Endodermal cell (in vitro differentiated cells): ENCODE results near the gene TRDN. TPM values are rescaled to one million over a fixed set of nuclear protein-coding genes. Genes with fewer than 3 reads are reported as not detected.

Experiments
- DNase-seq: peaks from one replicate; pipeline ENCODE4 v3.0.0-alpha.2; 2017
- H3K27ac ChIP-seq: 2 replicates; pipeline ENCODE4 v1.5.1; 2013; ENCODE audit warnings: mild to moderate bottlenecking, low read depth, low read length, moderate library complexity
- H3K27me3 ChIP-seq: 2 replicates; pipeline ENCODE4 v1.6.1; 2013; ENCODE audit warnings: mild to moderate bottlenecking, low read length, moderate library complexity; ENCODE audit not compliant: insufficient read depth, control insufficient read depth, poor library complexity, severe bottlenecking
- H3K36me3 ChIP-seq: 2 replicates; pipeline ENCODE4 v1.7.0; 2013; ENCODE audit warnings: mild to moderate bottlenecking, low read length, moderate library complexity; ENCODE audit not compliant: control insufficient read depth, insufficient read depth
- H3K4me1 ChIP-seq: one replicate; pipeline ENCODE4 v1.7.0; 2013; ENCODE audit warnings: low read length; ENCODE audit not compliant: control insufficient read depth, insufficient read depth
- H3K4me3 ChIP-seq: 2 replicates; pipeline ENCODE4 v1.5.1; 2013; ENCODE audit warnings: mild to moderate bottlenecking, low read length, moderate library complexity
- H3K9ac ChIP-seq: 2 replicates; pipeline ENCODE4 v1.6.1; 2013; ENCODE audit warnings: mild to moderate bottlenecking, low read length, moderate library complexity; ENCODE audit not compliant: poor library complexity, severe bottlenecking; ENCODE audit errors: extremely low read depth
- H3K9me3 ChIP-seq: 2 replicates; pipeline ENCODE4 v1.6.1; 2013; ENCODE audit warnings: mild to moderate bottlenecking, low read length, moderate library complexity; ENCODE audit not compliant: control insufficient read depth
- H3K27ac Mint-ChIP-seq: 2 replicates; pipeline ENCODE4 v1.8.0; 2020; ENCODE audit warnings: mixed read lengths
- H3K27me3 Mint-ChIP-seq: 2 replicates; pipeline ENCODE4 v1.8.0; 2021; ENCODE audit warnings: mild to moderate bottlenecking, mixed read lengths; ENCODE audit not compliant: insufficient read depth
- H3K36me3 Mint-ChIP-seq: 2 replicates; pipeline ENCODE4 v1.8.0; 2020; ENCODE audit warnings: low read depth, mixed read lengths
- H3K4me1 Mint-ChIP-seq: 2 replicates; pipeline ENCODE4 v1.8.0; 2020; ENCODE audit warnings: mixed read lengths
- H3K4me3 Mint-ChIP-seq: 2 replicates; pipeline ENCODE4 v1.8.0; 2020; ENCODE audit warnings: mild to moderate bottlenecking, moderate library complexity, mixed read lengths
- H3K9me3 Mint-ChIP-seq: 2 replicates; pipeline ENCODE4 v1.8.0; 2020; ENCODE audit warnings: mild to moderate bottlenecking, mixed read lengths
- WGBS, 2 experiments: methylation state at CpG; one replicate each; pipeline versions ENCODE4 v1.1.5 to v1.1.7; 2013; ENCODE audit warnings: missing lambda C conversion rate in 2 of 2, mixed read lengths in 1 of 2; ENCODE audit not compliant: insufficient coverage in 1 of 2, insufficient read length in 1 of 2; 5-methylcytosine and 5-hydroxymethylcytosine counted together
- total RNA-seq, 2 donors: library from RNA; stranded (reverse); fragmentation: NEBNext Ultra II Directional in 1 of 2; extraction: Animal tissue kit (Norgen Biotek cat#: 25700) in 1 of 2; gene quantifications; 2 replicates in 1 of 2; 3 replicates in 1 of 2; pipeline ENCODE4 v1.2.1, GENCODE V29; 2021
- TF ChIP-seq, protein P1 (sequence below): fragments of 200-600 bp; sonication (generic); conservative IDR thresholded peaks from 2 replicates; pipeline ENCODE4 v1.5.0; 2021; ENCODE audit warnings: antibody characterized with exemption, mild to moderate bottlenecking

The TRDN gene
- total RNA-seq, 2 donors from 2014 or later = 74.4 to 136 TPM

DNA sequence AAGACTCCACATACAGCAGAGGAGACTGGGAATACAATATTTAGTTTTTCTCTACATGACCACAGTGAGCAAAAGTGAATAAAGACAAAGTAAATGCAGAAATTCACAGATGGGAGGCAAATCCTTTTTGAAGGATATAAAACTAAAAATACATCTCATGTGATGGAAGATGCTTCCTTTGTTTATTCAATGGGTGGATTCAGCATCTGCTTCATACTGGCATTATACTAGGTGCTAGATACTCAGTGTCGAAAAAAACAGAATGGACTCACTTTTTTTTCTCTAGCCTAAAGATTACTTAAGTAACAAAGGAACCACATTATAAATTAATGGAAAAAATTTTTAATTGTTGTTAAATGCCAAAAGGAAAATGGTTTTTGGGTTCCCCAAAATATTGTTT is 216.2 kb downstream of the TRDN start:
- WGBS, 2 experiments = 80% methylated on average over 1 of the region's 1 CpG; no CpG with 5 or more reads in 1 of the 2 experiments
- no peak for DNase-seq
- H3K27me3 Mint-ChIP-seq = peaks cover 2% of the 10 kb centered on the region
- Histone ChIP-seq H3K9ac (no peak overlapping the region), H3K9me3 (no peaks in the 10 kb centered on the region), H3K4me3 (no peak overlapping the region), H3K4me1 (no peaks in the 10 kb centered on the region), H3K27ac (no peak overlapping the region), H3K27me3 (no peaks in the 10 kb centered on the region), H3K36me3 (no peaks in the 10 kb centered on the region)
- H3K4me1 Mint-ChIP-seq = peaks cover 5% of the 10 kb centered on the region
- H3K9me3 Mint-ChIP-seq = no peaks in the 10 kb centered on the region
- no peak overlapping the region for H3K27ac Mint-ChIP-seq
- TF ChIP-seq, protein P1, sequence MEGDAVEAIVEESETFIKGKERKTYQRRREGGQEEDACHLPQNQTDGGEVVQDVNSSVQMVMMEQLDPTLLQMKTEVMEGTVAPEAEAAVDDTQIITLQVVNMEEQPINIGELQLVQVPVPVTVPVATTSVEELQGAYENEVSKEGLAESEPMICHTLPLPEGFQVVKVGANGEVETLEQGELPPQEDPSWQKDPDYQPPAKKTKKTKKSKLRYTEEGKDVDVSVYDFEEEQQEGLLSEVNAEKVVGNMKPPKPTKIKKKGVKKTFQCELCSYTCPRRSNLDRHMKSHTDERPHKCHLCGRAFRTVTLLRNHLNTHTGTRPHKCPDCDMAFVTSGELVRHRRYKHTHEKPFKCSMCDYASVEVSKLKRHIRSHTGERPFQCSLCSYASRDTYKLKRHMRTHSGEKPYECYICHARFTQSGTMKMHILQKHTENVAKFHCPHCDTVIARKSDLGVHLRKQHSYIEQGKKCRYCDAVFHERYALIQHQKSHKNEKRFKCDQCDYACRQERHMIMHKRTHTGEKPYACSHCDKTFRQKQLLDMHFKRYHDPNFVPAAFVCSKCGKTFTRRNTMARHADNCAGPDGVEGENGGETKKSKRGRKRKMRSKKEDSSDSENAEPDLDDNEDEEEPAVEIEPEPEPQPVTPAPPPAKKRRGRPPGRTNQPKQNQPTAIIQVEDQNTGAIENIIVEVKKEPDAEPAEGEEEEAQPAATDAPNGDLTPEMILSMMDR = no peak
- no peaks in the 10 kb centered on the region for H3K36me3 Mint-ChIP-seq
- no peak overlapping the region for H3K4me3 Mint-ChIP-seq

DNA sequence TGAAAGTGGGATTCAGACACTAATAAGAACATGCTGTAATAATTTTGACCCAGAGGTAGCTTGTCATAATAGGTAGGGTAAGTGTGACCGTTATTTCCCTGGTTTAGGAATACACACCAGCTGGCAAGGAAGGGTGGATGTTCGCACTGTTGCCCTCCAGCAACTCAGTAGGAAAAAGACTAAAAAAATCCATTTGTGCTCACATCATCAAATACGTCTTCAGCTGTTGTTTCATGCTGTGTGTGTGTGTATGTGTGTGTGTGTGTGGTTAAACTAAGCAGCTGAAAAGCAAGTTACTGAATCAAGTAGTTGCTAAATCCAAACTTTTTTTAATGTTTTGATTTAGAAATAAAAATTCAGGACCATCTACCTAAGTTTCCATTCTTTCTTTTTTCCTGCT is 218.7 kb downstream of the TRDN start:
- H3K36me3 Mint-ChIP-seq = no peaks in the 10 kb centered on the region
- no peak overlapping the region for H3K27ac ChIP-seq
- H3K4me3 ChIP-seq = no peak overlapping the region
- H3K9me3 ChIP-seq = no peaks in the 10 kb centered on the region
- no peak overlapping the region for H3K27ac Mint-ChIP-seq
- H3K4me3 Mint-ChIP-seq = no peak overlapping the region
- no peaks in the 10 kb centered on the region for H3K36me3 ChIP-seq
- peaks cover 5% of the 10 kb centered on the region for H3K4me1 Mint-ChIP-seq
- no peaks in the 10 kb centered on the region for H3K4me1 ChIP-seq
- no peaks in the 10 kb centered on the region for H3K9me3 Mint-ChIP-seq
- no peaks in the 10 kb centered on the region for H3K27me3 ChIP-seq
- TF ChIP-seq, protein P1 = no peak
- WGBS, 2 experiments = 89% methylated on average over 3 of the region's 3 CpGs; no CpG with 5 or more reads in 1 of the 2 experiments
- H3K27me3 Mint-ChIP-seq = peaks cover 2% of the 10 kb centered on the region
- H3K9ac ChIP-seq = no peak overlapping the region
- no peak for DNase-seq

DNA sequence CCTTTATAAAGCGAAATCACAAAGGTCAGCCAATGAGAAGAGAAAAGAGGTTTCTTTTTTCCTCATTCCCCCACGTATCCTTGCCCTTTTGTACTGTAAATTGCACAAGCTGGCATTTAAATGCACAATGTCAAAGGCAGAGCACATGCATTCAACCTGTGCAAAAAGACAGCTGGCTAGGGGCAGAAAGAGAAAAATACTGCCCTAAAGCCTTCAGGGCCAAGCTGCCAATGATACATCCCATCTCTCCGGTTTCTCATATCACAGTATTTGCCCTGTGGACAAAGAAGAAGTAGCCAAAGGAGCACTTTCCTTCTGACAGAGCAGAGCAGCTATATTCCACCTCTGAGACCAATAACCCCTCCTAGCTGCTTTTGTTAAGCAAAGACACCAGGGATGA is 219.2 kb downstream of the TRDN start:
- no peak overlapping the region for H3K9ac ChIP-seq
- H3K27ac ChIP-seq = no peak overlapping the region
- no peaks in the 10 kb centered on the region for H3K9me3 ChIP-seq
- peaks cover 5% of the 10 kb centered on the region for H3K4me1 Mint-ChIP-seq
- H3K27ac Mint-ChIP-seq = no peak overlapping the region
- H3K27me3 Mint-ChIP-seq = peaks cover 2% of the 10 kb centered on the region
- WGBS, 2 experiments = 83 to 95% methylated on average over 1 to 3 of the region's 3 CpGs
- no peak overlapping the region for H3K4me3 Mint-ChIP-seq
- H3K36me3 Mint-ChIP-seq = no peaks in the 10 kb centered on the region
- H3K27me3 ChIP-seq = no peaks in the 10 kb centered on the region
- H3K4me3 ChIP-seq = no peak overlapping the region
- TF ChIP-seq, protein P1 = no peak
- H3K9me3 Mint-ChIP-seq = no peaks in the 10 kb centered on the region
- H3K36me3 ChIP-seq = no peaks in the 10 kb centered on the region
- no peaks in the 10 kb centered on the region for H3K4me1 ChIP-seq
- DNase-seq = no peak
